ENCODE data around the gene REP15. TPM values are rescaled to one million over a fixed set of nuclear protein-coding genes. Genes with fewer than 3 reads are reported as not detected.
A peak's percentile ranks its signal among the peaks of the same experiment; 100 is the strongest.

The REP15 gene
- total RNA-seq, 1 donor from 2014 or later: 1.3 TPM

DNA sequence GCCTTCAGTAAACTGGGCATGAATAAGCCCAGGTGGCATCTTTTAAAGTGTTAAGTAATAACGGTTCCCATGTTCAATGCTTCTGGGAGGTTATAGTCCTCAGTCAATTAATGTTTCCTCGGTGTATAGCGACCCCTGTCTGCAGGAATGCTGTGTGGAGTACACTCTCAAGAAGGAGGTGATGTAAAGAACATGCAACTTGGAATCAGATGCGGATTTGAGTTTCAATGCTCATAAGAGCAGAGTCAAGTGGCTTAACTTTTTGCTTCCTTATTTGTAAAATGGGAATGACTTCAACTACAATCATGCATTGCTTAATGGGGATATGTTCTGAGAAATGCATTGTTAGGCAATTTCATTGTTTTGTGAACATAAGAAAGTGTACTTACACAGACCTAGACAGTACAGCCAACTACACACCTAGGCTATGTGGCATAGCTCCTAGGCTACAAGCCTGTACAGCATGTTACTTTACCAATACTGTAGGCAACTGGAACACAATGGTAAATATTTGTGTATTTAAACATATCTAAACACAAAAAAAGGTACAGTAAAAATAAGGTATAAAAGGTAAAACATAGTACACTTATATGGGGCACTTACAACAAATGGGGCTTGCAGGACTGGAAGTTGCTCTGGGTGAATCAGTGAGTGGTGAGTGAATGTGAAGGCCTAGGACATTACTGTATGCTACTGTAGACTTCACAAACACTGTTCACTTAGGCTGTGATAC, 7.6 kb downstream of the REP15 start:
- TF ChIP-seq, protein P1, sequence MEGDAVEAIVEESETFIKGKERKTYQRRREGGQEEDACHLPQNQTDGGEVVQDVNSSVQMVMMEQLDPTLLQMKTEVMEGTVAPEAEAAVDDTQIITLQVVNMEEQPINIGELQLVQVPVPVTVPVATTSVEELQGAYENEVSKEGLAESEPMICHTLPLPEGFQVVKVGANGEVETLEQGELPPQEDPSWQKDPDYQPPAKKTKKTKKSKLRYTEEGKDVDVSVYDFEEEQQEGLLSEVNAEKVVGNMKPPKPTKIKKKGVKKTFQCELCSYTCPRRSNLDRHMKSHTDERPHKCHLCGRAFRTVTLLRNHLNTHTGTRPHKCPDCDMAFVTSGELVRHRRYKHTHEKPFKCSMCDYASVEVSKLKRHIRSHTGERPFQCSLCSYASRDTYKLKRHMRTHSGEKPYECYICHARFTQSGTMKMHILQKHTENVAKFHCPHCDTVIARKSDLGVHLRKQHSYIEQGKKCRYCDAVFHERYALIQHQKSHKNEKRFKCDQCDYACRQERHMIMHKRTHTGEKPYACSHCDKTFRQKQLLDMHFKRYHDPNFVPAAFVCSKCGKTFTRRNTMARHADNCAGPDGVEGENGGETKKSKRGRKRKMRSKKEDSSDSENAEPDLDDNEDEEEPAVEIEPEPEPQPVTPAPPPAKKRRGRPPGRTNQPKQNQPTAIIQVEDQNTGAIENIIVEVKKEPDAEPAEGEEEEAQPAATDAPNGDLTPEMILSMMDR (IDR thresholded peaks at IDR 0.05; ENCODE audit: insufficient read depth, low read length, poor library complexity, severe bottlenecking): peak; percentile 80
- H3K27me3 ChIP-seq (ENCODE audit: control insufficient read depth, insufficient read depth, low read length): no peaks in the 10 kb centered on the region
- DNase-seq (ENCODE audit: low read depth): peak; percentile 51
- no peaks in the 10 kb centered on the region for H3K36me3 ChIP-seq (ENCODE audit: control insufficient read depth, insufficient read depth, low read length)
- no peak overlapping the region for H3K4me3 ChIP-seq (ENCODE audit: low read depth, low read length)

DNA sequence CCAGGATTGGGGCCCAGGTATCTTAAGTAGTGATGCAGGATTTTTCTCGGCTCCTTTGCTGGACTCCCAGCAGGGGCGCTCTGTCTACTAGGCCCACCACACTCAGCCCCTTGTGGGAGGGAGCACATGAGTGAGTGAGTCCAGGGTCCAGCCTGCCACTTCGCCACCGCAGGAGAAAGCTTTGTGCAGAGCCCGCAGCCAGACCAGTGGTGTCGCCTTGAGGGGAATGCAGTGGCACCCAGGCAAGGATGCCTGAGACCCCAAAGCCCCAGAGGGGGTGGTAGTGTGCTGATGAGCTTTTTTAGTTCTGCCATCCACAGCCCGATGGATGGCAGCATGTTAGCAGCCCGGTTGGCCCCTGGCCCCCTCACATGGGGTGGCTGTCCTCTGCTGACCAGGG, 9.0 kb downstream of the REP15 start:
- no peaks in the 10 kb centered on the region for H3K36me3 ChIP-seq (ENCODE audit: control insufficient read depth, insufficient read depth, low read length)
- TF ChIP-seq, protein P1 (IDR thresholded peaks at IDR 0.05; ENCODE audit: insufficient read depth, low read length, poor library complexity, severe bottlenecking): no peak

DNA sequence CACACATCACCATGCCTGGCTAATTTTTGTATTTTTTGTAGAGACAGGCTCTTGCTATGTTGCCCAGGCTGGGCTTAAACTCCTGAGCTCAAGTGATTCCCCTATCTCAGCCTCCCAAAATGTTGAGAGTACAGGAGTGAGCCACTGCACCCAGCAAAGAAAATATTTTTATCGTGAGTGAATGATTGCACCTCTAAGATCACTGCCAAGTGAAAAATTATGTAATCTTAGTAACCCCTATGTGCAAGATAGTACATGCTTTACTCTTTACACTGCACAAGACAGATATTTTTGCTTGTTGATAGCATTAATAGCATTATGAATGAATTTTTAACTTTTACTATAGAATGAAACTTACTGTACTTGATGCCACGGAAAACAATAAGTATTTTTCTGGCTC, 11.0 kb downstream of the REP15 start:
- Histone ChIP-seq H3K36me3 (ENCODE audit: control insufficient read depth, insufficient read depth, low read length) (no peaks in the 10 kb centered on the region), H3K4me3 (ENCODE audit: low read depth, low read length) (no peak overlapping the region), H3K27me3 (ENCODE audit: control insufficient read depth, insufficient read depth, low read length) (no peaks in the 10 kb centered on the region)
- TF ChIP-seq, protein P1 (IDR thresholded peaks at IDR 0.05; ENCODE audit: insufficient read depth, low read length, poor library complexity, severe bottlenecking): no peak
- no peak for DNase-seq (ENCODE audit: low read depth)

More for the DNA sequence above, 9.0 kb downstream of the REP15 start:
- no peak overlapping the region for H3K4me3 ChIP-seq (ENCODE audit: low read depth, low read length)
- H3K27me3 ChIP-seq (ENCODE audit: control insufficient read depth, insufficient read depth, low read length): no peaks in the 10 kb centered on the region
- no peak for DNase-seq (ENCODE audit: low read depth)

DNA sequence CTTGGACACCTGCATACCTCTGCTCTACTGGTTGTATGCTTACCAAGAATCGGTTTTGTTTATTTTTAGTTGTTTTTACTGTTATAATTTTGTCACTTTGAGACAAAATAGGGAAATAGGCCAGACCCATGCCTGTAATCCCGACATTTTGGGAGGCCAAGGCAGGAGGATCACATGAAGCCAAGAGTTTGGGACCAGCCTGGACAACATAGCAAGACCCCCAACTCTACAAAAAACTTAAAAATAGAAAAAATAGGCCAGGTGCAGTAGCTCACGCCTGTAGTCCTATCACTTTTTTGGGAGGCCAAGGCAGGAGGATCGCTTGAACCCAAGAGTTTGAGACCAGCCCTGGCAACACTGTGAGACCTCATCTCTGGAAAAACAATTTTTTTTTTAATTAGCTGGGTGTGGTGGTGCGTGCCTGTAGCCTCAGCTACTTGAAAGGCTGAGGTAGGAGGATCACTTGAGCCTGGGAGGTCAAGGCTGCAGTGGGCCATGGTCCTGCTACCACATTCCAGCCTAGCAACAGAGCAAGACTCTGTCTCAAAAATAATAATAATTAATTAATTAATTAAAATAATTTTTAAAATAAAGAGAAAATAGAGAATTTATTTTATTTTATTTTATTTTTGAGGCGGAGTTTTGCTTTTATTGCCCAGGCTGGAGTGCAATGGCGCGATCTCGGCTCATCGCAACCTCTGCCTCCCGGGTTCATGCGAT, 13.1 kb downstream of the REP15 start:
- H3K27me3 ChIP-seq (ENCODE audit: control insufficient read depth, insufficient read depth, low read length): no peaks in the 10 kb centered on the region
- H3K36me3 ChIP-seq (ENCODE audit: control insufficient read depth, insufficient read depth, low read length): no peaks in the 10 kb centered on the region
- H3K4me3 ChIP-seq (ENCODE audit: low read depth, low read length): peak overlapping the region; percentile 99
- no peak for DNase-seq (ENCODE audit: low read depth)
- TF ChIP-seq, protein P1 (IDR thresholded peaks at IDR 0.05; ENCODE audit: insufficient read depth, low read length, poor library complexity, severe bottlenecking): no peak

DNA sequence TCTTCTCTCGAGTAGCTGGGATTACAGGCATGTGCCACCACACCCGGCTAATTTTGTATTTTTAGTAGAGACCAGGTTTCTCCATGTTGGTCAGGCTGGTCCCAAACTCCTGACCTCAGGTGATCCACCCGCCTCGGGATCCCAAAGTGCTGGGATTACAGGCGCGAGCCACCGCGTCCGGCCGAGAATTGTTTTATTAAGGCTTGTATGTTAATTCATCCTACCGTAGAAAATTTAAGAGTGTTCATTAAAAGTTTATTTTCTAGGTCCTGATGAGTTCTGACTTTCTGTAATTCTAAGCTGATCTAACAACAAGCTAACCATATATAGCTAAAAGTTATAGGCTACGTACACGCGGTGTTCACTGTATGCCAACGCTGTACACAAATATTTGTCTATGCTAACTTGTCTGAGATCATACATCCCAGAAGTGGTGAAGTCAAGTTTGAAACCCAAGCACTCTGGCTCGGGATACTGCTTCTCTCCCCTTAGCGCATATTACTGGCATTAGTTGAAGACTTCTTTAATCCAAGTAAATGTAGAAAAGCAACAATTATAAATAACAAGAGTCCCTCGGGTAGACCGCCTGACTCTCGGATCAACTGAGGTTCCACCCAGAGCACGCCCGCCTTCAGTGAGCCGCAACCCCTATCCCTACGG, 13.8 kb downstream of the REP15 start:
- Histone ChIP-seq H3K36me3 (ENCODE audit: control insufficient read depth, insufficient read depth, low read length) (no peaks in the 10 kb centered on the region), H3K4me3 (ENCODE audit: low read depth, low read length) (peak overlapping the region; percentile 99), H3K27me3 (ENCODE audit: control insufficient read depth, insufficient read depth, low read length) (no peaks in the 10 kb centered on the region)
- TF ChIP-seq, protein P1 (IDR thresholded peaks at IDR 0.05; ENCODE audit: insufficient read depth, low read length, poor library complexity, severe bottlenecking): no peak
- DNase-seq (ENCODE audit: low read depth): no peak
